HL-60 (cell line): ENCODE data around the gene DDX43.

Source experiments
- DNase-seq, 2 experiments: peaks; one replicate each; pipeline ENCODE4 v3.0.0-alpha.2; 2010 to 2020; ENCODE audit warnings: low read depth in 1 of 2, low spot score in 1 of 2
- H3K27ac ChIP-seq: fragments of 250-450 bp; sonication (Bioruptor Pico); replicated peaks from 2 replicates; pipeline ENCODE4 v1.5.1; 2020; ENCODE audit warnings: mild to moderate bottlenecking, moderate library complexity
- H3K27me3 ChIP-seq: fragments of 250-450 bp; sonication (Bioruptor Pico); 2 replicates; pipeline ENCODE4 v1.5.1; 2021; ENCODE audit warnings: mild to moderate bottlenecking, moderate library complexity; ENCODE audit not compliant: insufficient read depth, poor library complexity, severe bottlenecking
- H3K4me3 ChIP-seq: replicated peaks from 2 replicates; pipeline ENCODE4 v1.5.1; 2011; ENCODE audit warnings: mild to moderate bottlenecking, control low read depth, low read length; ENCODE audit not compliant: insufficient read depth
- CTCF ChIP-seq: IDR thresholded peaks from one replicate; pipeline ENCODE4 v1.5.1; 2011; ENCODE audit warnings: low read length, control low read depth, inconsistent platforms; ENCODE audit not compliant: insufficient read depth
- GABPA ChIP-seq: IDR thresholded peaks from 2 replicates; pipeline ENCODE4 v1.6.1; 2012; ENCODE audit warnings: low read depth
- POLR2AphosphoS5 ChIP-seq: IDR thresholded peaks from 2 replicates; pipeline ENCODE4 v1.6.1; 2012; ENCODE audit warnings: low read depth
- SPI1 ChIP-seq: IDR thresholded peaks from 2 replicates; pipeline ENCODE4 v1.6.1; 2012; ENCODE audit warnings: low read depth, mild to moderate bottlenecking, borderline replicate concordance
- TF ChIP-seq, protein P1 (sequence below): IDR thresholded peaks from 2 replicates; pipeline ENCODE4 v1.6.1; 2012; ENCODE audit warnings: low read depth; ENCODE audit not compliant: insufficient replicate concordance

Gene DDX43

GRCh38 chr6:73421534-73421933 is 26.9 kb downstream of the DDX43 start:
- Histone ChIP-seq H3K27ac (peak overlapping the region; percentile 27), H3K4me3 (no peak overlapping the region), H3K27me3 (no peaks in the 10 kb centered on the region)
- DNase-seq, result no peak
- no peak for TF ChIP-seq CTCF
- no peak for TF ChIP-seq SPI1
- TF ChIP-seq, protein P1, sequence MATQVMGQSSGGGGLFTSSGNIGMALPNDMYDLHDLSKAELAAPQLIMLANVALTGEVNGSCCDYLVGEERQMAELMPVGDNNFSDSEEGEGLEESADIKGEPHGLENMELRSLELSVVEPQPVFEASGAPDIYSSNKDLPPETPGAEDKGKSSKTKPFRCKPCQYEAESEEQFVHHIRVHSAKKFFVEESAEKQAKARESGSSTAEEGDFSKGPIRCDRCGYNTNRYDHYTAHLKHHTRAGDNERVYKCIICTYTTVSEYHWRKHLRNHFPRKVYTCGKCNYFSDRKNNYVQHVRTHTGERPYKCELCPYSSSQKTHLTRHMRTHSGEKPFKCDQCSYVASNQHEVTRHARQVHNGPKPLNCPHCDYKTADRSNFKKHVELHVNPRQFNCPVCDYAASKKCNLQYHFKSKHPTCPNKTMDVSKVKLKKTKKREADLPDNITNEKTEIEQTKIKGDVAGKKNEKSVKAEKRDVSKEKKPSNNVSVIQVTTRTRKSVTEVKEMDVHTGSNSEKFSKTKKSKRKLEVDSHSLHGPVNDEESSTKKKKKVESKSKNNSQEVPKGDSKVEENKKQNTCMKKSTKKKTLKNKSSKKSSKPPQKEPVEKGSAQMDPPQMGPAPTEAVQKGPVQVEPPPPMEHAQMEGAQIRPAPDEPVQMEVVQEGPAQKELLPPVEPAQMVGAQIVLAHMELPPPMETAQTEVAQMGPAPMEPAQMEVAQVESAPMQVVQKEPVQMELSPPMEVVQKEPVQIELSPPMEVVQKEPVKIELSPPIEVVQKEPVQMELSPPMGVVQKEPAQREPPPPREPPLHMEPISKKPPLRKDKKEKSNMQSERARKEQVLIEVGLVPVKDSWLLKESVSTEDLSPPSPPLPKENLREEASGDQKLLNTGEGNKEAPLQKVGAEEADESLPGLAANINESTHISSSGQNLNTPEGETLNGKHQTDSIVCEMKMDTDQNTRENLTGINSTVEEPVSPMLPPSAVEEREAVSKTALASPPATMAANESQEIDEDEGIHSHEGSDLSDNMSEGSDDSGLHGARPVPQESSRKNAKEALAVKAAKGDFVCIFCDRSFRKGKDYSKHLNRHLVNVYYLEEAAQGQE, result no peak
- no peak for TF ChIP-seq POLR2AphosphoS5
- TF ChIP-seq GABPA, result no peak

GRCh38 chr6:73435236-73435635 is 40.6 kb downstream of the DDX43 start:
- Histone ChIP-seq H3K27ac (no peak overlapping the region), H3K4me3 (no peak overlapping the region), H3K27me3 (no peaks in the 10 kb centered on the region)
- no peak for DNase-seq
- TF ChIP-seq SPI1, result no peak
- TF ChIP-seq CTCF, result no peak
- TF ChIP-seq POLR2AphosphoS5, result no peak
- TF ChIP-seq GABPA, result no peak
- TF ChIP-seq, protein P1, result no peak

- H3K27me3 ChIP-seq, result no peaks in the 10 kb centered on the region
- no peak for DNase-seq
- no peak overlapping the region for H3K27ac ChIP-seq
- TF ChIP-seq, protein P1, result no peak
- TF ChIP-seq GABPA (no peak), SPI1 (no peak), CTCF (no peak), POLR2AphosphoS5 (no peak)
- H3K4me3 ChIP-seq, result no peak overlapping the region
Measured at GRCh38 chr6:73443555-73443954, 48.9 kb downstream of the DDX43 start.
